GM18517 (cell line): ENCODE data around the gene TRIM47.

Experiments used
- ATAC-seq: cut with Tn5 transposase; IDR thresholded peaks from one replicate; pipeline ENCODE4 v1.9.1; 2021; ENCODE audit warnings: mild to moderate bottlenecking, moderate library complexity; ENCODE audit not compliant: unreplicated experiment

The TRIM47 gene

GRCh38 chr17:75909051-75909811, 30.9 kb upstream of the TRIM47 start:
- ATAC-seq, result no peak

GRCh38 chr17:75908201-75908600, 29.8 kb upstream of the TRIM47 start:
- no peak for ATAC-seq

GRCh38 chr17:75906143-75906884, 27.9 kb upstream of the TRIM47 start:
- ATAC-seq, result no peak

GRCh38 chr17:75904749-75905521, 26.6 kb upstream of the TRIM47 start, which contains the start of gene MRPL38:
TSS of gene MRPL38 (minus strand) at chr17:75904884. CDS start at chr17:75904875, 9 bp downstream.
- ATAC-seq, result peak; percentile 88

GRCh38 chr17:75902406-75902805, 24.0 kb upstream of the TRIM47 start:
- no peak for ATAC-seq

GRCh38 chr17:75901727-75902126, 23.3 kb upstream of the TRIM47 start:
- ATAC-seq, result no peak

- ATAC-seq, result no peak
Measured at GRCh38 chr17:75900691-75901533, 22.5 kb upstream of the TRIM47 start.

GRCh38 chr17:75899767-75900468, 21.5 kb upstream of the TRIM47 start:
- ATAC-seq, result no peak

GRCh38 chr17:75899353-75899752, 21.0 kb upstream of the TRIM47 start:
- no peak for ATAC-seq

GRCh38 chr17:75898791-75899190, 20.4 kb upstream of the TRIM47 start:
- no peak for ATAC-seq

GRCh38 chr17:75898065-75898464, 19.7 kb upstream of the TRIM47 start:
- ATAC-seq, result no peak

GRCh38 chr17:75897160-75898019, 19.0 kb upstream of the TRIM47 start:
- no peak for ATAC-seq

GRCh38 chr17:75896415-75897159, 18.2 kb upstream of the TRIM47 start, which contains the start of gene TRIM65:
TSS of gene TRIM65 (minus strand) at chr17:75896951. CDS start at chr17:75896937, 14 bp downstream.
- no peak for ATAC-seq

GRCh38 chr17:75895370-75896155, 17.2 kb upstream of the TRIM47 start:
- no peak for ATAC-seq

GRCh38 chr17:75894049-75894733, 15.8 kb upstream of the TRIM47 start:
- no peak for ATAC-seq

GRCh38 chr17:75893305-75894048, 15.1 kb upstream of the TRIM47 start:
- no peak for ATAC-seq
